NCI-H510A (cell line): ENCODE results near the gene RPL35.

Experiments
- DNase-seq: peaks from one replicate; lab custom pipeline; 2025; lab: John Stamatoyannopoulos, UW

RPL35 gene

GRCh38 chr9:124820698-124821623, 40.8 kb downstream of the RPL35 start:
- no peak for DNase-seq

- DNase-seq: no peak
Measured at GRCh38 chr9:124818431-124819281, 43.1 kb downstream of the RPL35 start.

- no peak for DNase-seq
Measured at GRCh38 chr9:124815601-124816000, 46.2 kb downstream of the RPL35 start.

GRCh38 chr9:124814164-124814535, 47.6 kb downstream of the RPL35 start:
- DNase-seq: no peak

GRCh38 chr9:124813501-124814163, 48.1 kb downstream of the RPL35 start:
- DNase-seq: no peak

- no peak for DNase-seq
Measured at GRCh38 chr9:124813041-124813440, 48.7 kb downstream of the RPL35 start.

- DNase-seq: no peak
Measured at GRCh38 chr9:124812441-124812876, 49.3 kb downstream of the RPL35 start.

GRCh38 chr9:124810663-124811355, 50.9 kb downstream of the RPL35 start:
- no peak for DNase-seq

- DNase-seq: no peak
Measured at GRCh38 chr9:124809741-124810500, 51.8 kb downstream of the RPL35 start.

- DNase-seq: no peak
Measured at GRCh38 chr9:124809211-124809610, 52.5 kb downstream of the RPL35 start.

- DNase-seq: no peak
Measured at GRCh38 chr9:124808246-124808956, 53.4 kb downstream of the RPL35 start.
